ENCODE measurements around the gene SNX20. TPM values are rescaled to one million over a fixed set of nuclear protein-coding genes. Genes with fewer than 3 reads are reported as not detected.

Gene SNX20
- total and polyA plus RNA-seq, 2 of the 13 experiments (the other 11 are each of a cell fraction or from before 2014, with no cell fraction given) = not detected

GRCh38 chr16:50640919-50641817 is 39.9 kb downstream of the SNX20 start:
- 92% methylated on average over 15 of the region's 15 CpGs for WGBS (ENCODE audit: low lambda C conversion rate)
- 0 out of 2 replicates have a peak, but pooled peaks have one; percentile 5 for TF ChIP-seq ZNF225 (CRISPR knock-in tag; IDR thresholded peaks at IDR 0.05)
- TF ChIP-seq ZNF710 (CRISPR knock-in tag; IDR thresholded peaks at IDR 0.05; ENCODE audit: borderline replicate concordance) = 0 out of 2 replicates have a peak, but pooled peaks have one; percentile 9
- peak; percentile 72 for TF ChIP-seq AGO1 (IDR thresholded peaks at IDR 0.05; ENCODE audit: low read depth, low read length, poor library complexity, severe bottlenecking)
- TF ChIP-seq RBM22 (optimal IDR thresholded peaks at IDR 0.05; ENCODE audit: low read length) = peak; percentile 83
- TF ChIP-seq POLR2G (IDR thresholded peaks at IDR 0.05; ENCODE audit: low read depth, low read length) = peak; percentile 59
- 0 out of 2 replicates have a peak, but pooled peaks have one; percentile 31 for TF ChIP-seq ZNF501 (CRISPR knock-in tag; IDR thresholded peaks at IDR 0.05)
- no peak for TF ChIP-seq MAFG (CRISPR knock-in tag; IDR thresholded peaks at IDR 0.05)
- peak; percentile 24; the same call in 1 of the 2 replicates for TF ChIP-seq SSRP1 (CRISPR knock-in tag; IDR thresholded peaks at IDR 0.05)
- peak; percentile 30 for TF ChIP-seq RBM39 (IDR thresholded peaks at IDR 0.05; ENCODE audit: low read depth, low read length, poor library complexity, severe bottlenecking)
- TF ChIP-seq ZNF468 (CRISPR knock-in tag; IDR thresholded peaks at IDR 0.05) = no peak
- peak; percentile 52 for TF ChIP-seq HNRNPH1 (optimal IDR thresholded peaks at IDR 0.05; ENCODE audit: low read depth, low read length)
- 0 out of 2 replicates have a peak, but pooled peaks have one; percentile 47 for TF ChIP-seq ZNF326 (CRISPR knock-in tag; IDR thresholded peaks at IDR 0.05; ENCODE audit: borderline replicate concordance)
- TF ChIP-seq SPEN (CRISPR knock-in tag; IDR thresholded peaks at IDR 0.05; ENCODE audit: low read depth) = 0 out of 2 replicates have a peak, but pooled peaks have one; percentile 23
- peak; percentile 44; the same call in 1 of the 2 replicates for TF ChIP-seq ZNF121 (CRISPR knock-in tag; IDR thresholded peaks at IDR 0.05)
- TF ChIP-seq NFYB (CRISPR knock-in tag; IDR thresholded peaks at IDR 0.05) = no peak
- peak; percentile 78 for TF ChIP-seq ZNF629 (CRISPR knock-in tag; conservative IDR thresholded peaks at IDR 0.05)
- TF ChIP-seq AGO2 (optimal IDR thresholded peaks at IDR 0.05; ENCODE audit: low read depth, low read length) = peak; percentile 93
- TF ChIP-seq HBP1 (CRISPR knock-in tag; IDR thresholded peaks at IDR 0.05; ENCODE audit: low read depth) = no peak
- no peak for TF ChIP-seq CC2D1A (CRISPR knock-in tag; IDR thresholded peaks at IDR 0.05)
- peak; percentile 11 to 32; a peak in 1 of 4 replicates for TF ChIP-seq POLR2A (IDR thresholded peaks at IDR 0.05; ENCODE audit: insufficient read depth in 1 of 2, low read depth in 2 of 2, low read length in 2 of 2)
- Histone ChIP-seq H3K79me2 (ENCODE audit: insufficient read depth, low read length) (no peaks in the 10 kb centered on the region), H3K9me3 (ENCODE audit: low read length) (no peaks in the 10 kb centered on the region), H2AFZ (ENCODE audit: low read length) (no peak overlapping the region), H3K27ac (ENCODE audit: extremely low read length, insufficient read depth, low read length) (no peak overlapping the region), H3K4me2 (ENCODE audit: low read depth, low read length) (no peak overlapping the region), H3K27me3 (ENCODE audit: control insufficient read depth in 1 of 2, insufficient read depth in 2 of 2, low read length in 2 of 2) (no peaks in the 10 kb centered on the region), H3K4me3 (replicated peaks in 1 of 3; ENCODE audit: insufficient read depth in 1 of 3, low read depth in 2 of 3, low read length in 3 of 3) (no peak overlapping the region), H4K20me1 (ENCODE audit: insufficient read depth, low read length) (peaks cover 10% of the 10 kb centered on the region; the same call in 1 of the 2 replicates), H3K4me1 (ENCODE audit: insufficient read depth, low read length) (peaks cover 15% of the 10 kb centered on the region), H3K36me3 (replicated peaks in 1 of 2; ENCODE audit: control insufficient read depth in 1 of 2, insufficient read depth in 2 of 2, low read length in 2 of 2) (no peaks in the 10 kb centered on the region), H3K9ac (ENCODE audit: insufficient read depth, low read depth, low read length) (no peak overlapping the region)
- FAIRE-seq (no peak), ATAC-seq (peak; percentile 7), DNase-seq (ENCODE audit: low spot score) (no peak)
- intact Hi-C loops (cut with micrococcal nuclease; ENCODE audit: unreplicated experiment) = no loop called here
- in situ Hi-C loops (cut with HindIII; ENCODE audit: extremely low pct_ligation_motif_present, low pct_unique_long_range_greater_than_20kb) = no loop called here
- ChIA-PET CTCF (ENCODE audit: low intra/inter-chr PET ratio, low total read pairs) (no interaction called here), POLR2A (no interaction called here)
- BruUV-seq (replicated peaks) = no TSS peak

All from HepG2 (cell line).